Smooth muscle cell of the brain vasculature (primary cell): ENCODE data around the gene CHP2.
"Not testable (repeated sequence)": the region's sequence is repeated elsewhere in the genome, so short reads cannot be mapped to it uniquely, and the experiment has no call there.

ENCODE experiments used
- DNase-seq: peaks from one replicate; pipeline ENCODE4 v3.0.0-alpha.2; 2012; ENCODE audit warnings: low read depth, low spot score

The CHP2 gene

DNA sequence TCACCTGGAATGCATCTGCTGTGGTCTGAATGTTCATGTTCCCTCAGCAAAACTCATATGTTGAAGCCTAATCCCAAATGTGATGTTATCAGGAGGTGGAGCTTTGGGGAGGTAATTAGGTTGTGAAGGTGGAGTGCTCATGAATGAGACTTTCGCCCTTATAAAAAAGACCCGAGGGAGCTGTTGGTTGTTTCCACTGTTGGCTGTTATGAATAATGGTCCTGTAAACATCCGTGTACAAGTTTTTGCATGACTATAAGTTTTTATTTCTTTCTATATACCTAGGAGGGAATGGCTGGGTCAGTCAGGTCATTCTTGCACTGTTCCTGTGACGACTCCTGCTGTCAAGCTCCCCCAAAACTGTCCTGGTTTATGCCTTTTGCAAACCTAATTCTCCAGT lies 9.6 kb upstream of the CHP2 start:
- DNase-seq = no peak

GRCh38 chr16:23748630-23749029 lies 6.2 kb upstream of the CHP2 start:
- no peak for DNase-seq

- not testable (repeated sequence) for DNase-seq
Observed at GRCh38 chr16:23751053-23751452, 3.8 kb upstream of the CHP2 start.

DNA sequence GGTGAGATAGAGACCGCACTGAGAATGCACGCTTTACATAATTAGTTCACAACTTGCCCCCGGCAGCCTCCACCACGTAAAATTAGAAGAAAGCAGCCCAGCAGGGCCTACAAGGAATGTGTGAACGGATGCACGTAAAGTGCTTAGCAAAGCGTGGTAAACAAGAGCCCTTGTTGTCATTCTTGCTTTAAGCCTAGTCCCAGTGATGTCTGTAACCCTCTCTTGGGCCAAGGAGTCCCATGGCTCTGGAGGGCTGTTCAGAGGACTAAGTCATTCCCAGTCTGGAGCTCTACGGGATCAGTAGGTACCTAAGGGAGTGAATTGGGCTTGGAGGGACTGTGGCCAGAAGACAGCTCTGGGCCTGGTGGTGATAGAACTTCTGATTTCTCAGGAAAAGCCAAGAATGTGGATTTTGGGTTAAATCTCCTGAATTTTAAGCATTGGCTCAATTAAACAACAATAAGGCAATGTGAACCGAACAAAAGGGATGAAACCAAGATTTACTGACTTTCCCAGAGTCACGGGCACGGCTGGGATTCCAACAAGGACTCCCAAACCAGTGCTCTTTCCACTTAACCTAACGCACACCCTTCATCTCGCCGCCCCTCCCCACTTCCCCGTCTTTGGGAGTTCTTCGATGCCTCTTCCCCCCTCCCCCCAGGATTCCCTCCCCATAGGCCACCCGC lies 775 bp upstream of the CHP2 start:
- DNase-seq = no peak

- DNase-seq = no peak
Observed at GRCh38 chr16:23755484-23755809, 621 bp downstream of the CHP2 start.

DNA sequence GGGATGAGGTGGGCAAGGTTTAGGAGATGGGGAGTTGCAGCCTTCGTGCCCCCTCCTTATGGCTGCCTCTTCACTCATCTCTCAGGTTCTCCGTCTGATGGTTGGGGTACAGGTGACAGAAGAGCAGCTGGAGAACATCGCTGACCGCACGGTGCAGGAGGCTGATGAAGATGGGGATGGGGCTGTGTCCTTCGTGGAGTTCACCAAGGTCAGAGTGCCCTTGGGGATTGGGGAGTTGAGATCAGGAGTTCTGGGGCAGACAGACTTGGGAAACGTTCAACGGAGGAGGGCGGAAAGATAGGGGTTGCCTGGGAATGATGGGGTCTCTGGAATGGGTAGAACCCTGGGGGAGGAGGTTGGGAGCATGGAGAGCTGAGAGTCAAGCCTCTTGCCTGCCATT lies 2.3 kb downstream of the CHP2 start:
- DNase-seq = no peak

DNA sequence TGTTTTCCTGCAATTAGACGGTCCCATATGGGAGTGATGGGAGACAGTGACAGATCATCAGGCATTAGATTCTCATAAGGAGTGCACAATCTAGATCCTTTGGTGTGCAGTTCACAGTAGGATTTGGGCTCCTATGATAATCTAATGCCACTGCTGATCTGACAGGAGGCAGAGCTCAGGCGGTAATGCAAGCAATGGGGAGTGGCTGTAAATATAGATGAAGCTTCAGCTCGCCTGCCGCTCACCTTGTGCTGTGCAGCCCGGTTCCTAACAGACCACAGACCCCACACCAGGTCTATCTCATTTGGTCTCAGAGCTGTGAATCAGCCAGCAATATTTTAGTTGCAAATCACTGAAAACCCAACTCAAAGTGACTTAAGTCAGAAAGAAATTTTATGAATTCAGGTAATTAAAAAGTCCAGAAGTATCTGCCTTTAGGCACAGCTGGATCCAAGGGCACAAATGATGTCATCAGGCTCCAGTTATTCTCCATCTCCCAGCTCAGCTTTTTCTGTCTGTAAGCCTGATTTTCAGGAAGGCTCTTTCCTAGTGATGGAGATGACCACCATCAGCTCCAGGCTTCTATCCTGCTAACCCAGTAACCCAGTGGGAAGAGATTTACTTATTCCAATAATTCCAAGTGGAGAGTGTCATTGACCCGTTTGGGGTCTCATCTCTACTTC lies 3.3 kb downstream of the CHP2 start:
- DNase-seq = no peak

GRCh38 chr16:23765933-23766332 lies 11.1 kb downstream of the CHP2 start:
- no peak for DNase-seq

DNA sequence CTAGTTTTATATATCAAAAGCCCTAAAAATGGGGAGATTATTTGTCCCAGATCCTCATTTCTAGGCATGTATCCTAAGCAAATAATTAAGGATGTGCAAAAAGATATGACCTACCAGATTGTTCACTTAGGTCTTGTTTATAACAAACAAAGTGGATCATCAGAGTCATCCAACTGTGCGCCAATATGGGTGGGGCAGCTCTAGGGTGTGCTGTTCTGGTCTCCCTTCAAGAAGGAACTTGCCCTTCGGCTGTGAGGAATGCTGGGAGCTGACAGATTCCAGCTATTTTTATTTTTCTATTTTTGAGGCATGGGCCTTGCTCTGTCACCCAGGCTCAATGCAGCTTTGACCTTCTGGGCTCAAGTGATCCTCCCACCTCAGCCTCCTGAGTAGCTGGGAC lies 13.8 kb downstream of the CHP2 start:
- DNase-seq = no peak

- DNase-seq = no peak
Observed at GRCh38 chr16:23771027-23771426, 16.2 kb downstream of the CHP2 start.

DNA sequence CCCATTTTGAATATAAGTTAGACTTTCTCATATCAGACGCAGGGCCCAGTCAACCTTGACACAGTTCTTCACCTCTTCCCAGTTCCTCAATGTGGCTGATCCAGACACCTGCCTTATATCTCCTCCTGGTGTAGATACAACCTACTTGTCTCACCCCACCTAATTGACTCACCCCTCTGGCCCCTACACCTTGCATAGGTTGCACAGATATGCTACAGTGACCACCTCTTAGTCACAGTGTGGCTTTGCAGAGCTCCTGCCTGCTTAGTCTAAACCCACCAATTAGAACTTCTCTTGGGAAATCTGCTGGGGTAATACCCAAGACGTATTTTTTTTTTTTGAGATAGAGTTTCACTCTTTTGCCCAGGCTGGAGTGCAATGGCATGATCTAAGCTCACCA lies 16.8 kb downstream of the CHP2 start:
- DNase-seq = no peak

DNA sequence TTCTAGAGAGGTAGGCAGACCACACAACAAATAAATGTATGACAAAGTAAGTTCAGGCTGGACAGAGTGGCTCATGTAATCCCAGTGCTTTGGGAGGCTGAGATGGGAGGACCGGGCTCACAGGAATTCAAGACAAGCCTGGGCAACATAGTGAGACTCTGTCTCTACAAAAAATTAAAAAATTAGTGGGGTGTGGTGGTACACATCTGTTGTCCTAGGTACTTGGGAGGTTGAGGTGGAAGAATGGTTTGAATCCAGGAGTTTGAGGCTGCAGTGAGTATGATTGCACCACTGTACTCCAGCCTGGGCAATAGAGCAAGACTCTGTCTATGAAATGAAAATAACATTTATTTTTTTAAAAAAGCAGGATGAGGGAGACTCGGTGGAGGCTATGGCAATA lies 18.5 kb downstream of the CHP2 start:
- DNase-seq = no peak

- no peak for DNase-seq
Observed at GRCh38 chr16:23781176-23781575, 26.4 kb downstream of the CHP2 start.

DNA sequence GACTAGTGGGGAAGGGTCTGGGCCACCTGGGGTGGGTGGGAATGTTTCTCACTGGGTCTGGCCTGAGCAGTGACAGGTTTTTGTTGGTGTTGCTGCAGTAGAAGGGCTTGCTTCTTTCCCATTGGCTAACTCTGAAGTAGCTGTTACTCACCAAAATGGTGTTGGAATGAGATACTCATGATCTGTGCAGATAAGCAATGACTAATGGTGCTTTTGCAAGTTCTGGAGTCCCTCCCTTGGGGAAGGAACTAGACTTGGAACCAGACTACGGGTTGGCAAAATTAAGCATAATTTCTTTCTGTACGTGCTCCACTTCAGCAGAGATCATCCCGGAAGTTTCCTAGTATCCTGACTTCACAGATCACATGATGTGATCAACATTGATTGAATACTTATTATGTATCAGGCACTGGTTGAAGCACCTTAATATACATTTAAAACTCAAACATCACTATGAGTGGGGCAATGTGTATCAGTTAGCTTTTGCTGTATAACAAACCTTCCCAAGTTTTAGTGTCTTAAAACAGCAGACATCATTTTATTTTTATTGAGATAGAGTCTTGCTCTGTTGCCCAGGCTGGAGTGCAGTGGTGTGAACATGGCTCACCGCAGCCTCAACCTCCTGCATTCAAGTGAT lies 30.1 kb downstream of the CHP2 start:
- DNase-seq = no peak

GRCh38 chr16:23785842-23786241 lies 31.0 kb downstream of the CHP2 start:
- DNase-seq = no peak

DNA sequence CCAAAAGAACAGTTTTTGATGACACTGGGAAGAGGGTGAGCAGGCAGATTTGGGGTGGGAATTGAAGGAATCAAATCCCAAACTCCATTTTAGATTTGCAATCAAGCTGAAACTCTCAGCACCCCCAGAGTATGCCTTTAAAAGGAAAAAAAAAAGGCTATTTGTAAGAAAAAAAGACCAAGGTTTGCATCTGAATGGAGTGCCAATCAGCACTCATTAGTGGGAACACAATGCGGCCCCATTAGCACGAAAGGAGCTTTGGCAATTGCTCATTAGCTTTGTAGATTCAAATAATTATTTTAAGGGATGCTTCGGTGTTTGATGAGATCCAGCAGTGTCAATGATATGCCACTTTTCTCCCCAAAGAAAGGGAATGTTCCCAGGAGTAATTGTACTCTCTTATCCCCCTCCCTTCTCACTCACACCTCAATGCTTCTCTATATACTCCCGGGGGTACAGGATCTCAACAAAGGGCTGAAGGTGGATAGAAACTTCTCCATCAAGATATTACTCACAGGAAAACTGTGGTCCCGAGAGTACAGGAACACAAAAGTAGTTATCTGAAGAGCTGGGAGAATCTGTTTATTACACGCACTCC lies 32.2 kb downstream of the CHP2 start:
- no peak for DNase-seq

- no peak for DNase-seq
Observed at GRCh38 chr16:23788685-23789084, 33.9 kb downstream of the CHP2 start.

- DNase-seq = no peak
Observed at GRCh38 chr16:23795378-23795777, 40.6 kb downstream of the CHP2 start.

DNA sequence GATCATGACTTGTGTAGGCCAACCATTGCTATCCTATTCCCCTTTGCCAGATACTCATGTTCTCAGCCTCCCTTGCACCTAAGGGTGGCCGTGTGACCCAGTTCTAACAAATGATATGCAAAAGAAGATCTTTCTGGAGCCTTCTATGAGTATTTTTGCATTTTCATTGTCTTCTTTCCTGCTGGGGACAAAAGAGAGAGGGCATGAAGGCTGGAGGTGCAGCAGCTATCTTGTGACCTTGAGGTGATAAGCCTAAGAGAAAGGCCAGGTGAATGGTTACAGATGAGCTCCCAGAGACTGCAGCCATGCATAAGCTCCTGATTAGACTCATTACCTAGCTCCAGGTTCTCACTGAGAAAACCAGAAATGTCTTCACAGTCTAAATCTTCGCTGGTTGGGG lies 42.1 kb downstream of the CHP2 start:
- DNase-seq = no peak

DNA sequence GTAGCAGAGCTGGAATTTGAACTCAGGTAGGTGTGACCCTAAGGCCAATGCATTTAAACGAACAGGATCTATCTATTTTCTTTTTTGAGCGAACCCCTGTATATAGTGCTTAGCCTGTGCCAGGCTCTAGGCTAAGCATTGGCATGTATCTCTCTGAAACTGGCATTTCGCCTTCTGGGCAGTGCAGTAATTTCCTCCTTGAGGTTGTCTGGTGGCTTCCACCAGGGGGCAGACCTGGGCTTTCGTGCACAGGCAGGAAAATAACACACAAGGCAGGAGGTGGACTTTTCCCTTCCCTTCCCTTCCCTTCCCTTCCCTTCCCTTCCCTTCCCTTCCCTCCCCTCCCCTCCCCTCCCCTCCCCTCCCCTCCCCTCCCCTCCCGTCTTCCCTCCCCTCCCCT lies 46.6 kb downstream of the CHP2 start:
- peak; percentile 18 for DNase-seq

DNA sequence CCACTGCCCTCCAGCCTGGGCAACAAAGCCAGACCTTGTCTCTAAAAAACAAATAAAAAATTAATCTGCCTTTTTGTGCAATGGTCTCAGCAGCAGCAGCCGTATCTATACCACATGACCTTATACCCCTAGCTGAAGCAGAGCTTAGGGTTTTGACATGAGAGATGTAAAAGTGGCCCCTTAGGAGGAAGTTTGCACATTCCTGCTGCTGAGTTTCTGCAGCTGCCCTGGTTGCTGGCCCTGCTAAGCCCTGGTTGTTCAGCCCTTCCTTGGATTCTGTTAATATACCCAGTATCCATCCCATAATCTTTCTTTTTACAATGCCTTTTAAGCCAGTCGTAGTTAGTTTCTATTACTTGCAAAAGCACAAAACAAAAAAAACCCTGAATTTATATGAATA lies 48.0 kb downstream of the CHP2 start:
- no peak for DNase-seq

GRCh38 chr16:23803591-23804123 lies 48.8 kb downstream of the CHP2 start:
- no peak for DNase-seq

DNA sequence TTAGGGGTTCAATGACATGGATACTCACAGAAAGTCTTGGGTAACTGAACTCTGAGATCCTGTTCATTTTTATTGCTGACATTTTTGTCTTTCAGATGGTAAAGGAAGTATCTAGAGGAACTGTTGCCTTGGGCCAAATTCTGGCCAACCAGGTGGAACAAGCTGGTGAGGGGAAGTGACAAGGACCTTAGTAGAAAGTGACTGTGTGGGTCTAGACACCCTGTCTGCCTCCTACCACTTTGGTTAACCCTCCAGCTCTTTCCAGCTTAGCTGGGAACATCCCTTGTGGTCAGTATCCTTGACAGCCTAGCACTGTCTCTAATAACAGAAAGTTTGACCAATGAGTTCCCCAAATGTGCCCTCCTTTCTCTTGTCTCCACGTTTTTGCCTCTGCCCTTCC lies 52.2 kb downstream of the CHP2 start:
- no peak for DNase-seq
